Muscle of leg (tissue), 11 donors: ENCODE results near the gene KDM5B. TPM values are rescaled to one million over a fixed set of nuclear protein-coding genes. Genes with fewer than 3 reads are reported as not detected.

Source experiments
- DNase-seq: peaks from one replicate; pipeline ENCODE4 v3.0.0; 2013
- H3K27ac ChIP-seq: one replicate; pipeline ENCODE4 v1.5.1; 2013; ENCODE audit warnings: mild to moderate bottlenecking, low read length, control low read depth
- H3K27me3 ChIP-seq: one replicate; pipeline ENCODE4 v1.6.1; 2013; ENCODE audit warnings: low read length; ENCODE audit not compliant: control insufficient read depth, insufficient read depth
- H3K36me3 ChIP-seq: one replicate; pipeline ENCODE4 v1.6.1; 2013; ENCODE audit warnings: low read length; ENCODE audit not compliant: control insufficient read depth, insufficient read depth
- H3K4me1 ChIP-seq: one replicate; pipeline ENCODE4 v1.6.1; 2013; ENCODE audit warnings: low read length; ENCODE audit not compliant: control insufficient read depth, insufficient read depth
- H3K4me3 ChIP-seq: one replicate; pipeline ENCODE4 v1.5.1; 2013; ENCODE audit warnings: low read length, control low read depth
- H3K9me3 ChIP-seq: replicated peaks from 2 replicates; pipeline ENCODE4 v1.6.1; 2013; ENCODE audit warnings: low read depth, low read length; ENCODE audit not compliant: control insufficient read depth
- WGBS: methylation state at CpG from one replicate; pipeline ENCODE4 v1.1.5; 2013; ENCODE audit warnings: missing lambda C conversion rate; ENCODE audit not compliant: insufficient coverage; 5-methylcytosine and 5-hydroxymethylcytosine counted together
- polyA plus RNA-seq, 8 donors: library from polyadenylated mRNA; unstranded; fragments of 120-200 nt; gene quantifications; one replicate each; pipeline versions ENCODE4 v1.2.1 to v1.2.3, GENCODE V29; 2013; ENCODE audit warnings: inconsistent platforms in 1 of 8, low replicate concordance in 1 of 8; ENCODE audit not compliant: insufficient read length in 8 of 8, insufficient read depth in 1 of 8
- total RNA-seq: library from RNA; stranded (reverse); fragments of 120-200 nt; gene quantifications from one replicate; pipeline ENCODE4 v1.2.4, GENCODE V29; 2013

KDM5B gene
- total and polyA plus RNA-seq, 9 donors: 34.9 to 55.7 (median 44.5) TPM

- H3K9me3 ChIP-seq: no peaks in the 10 kb centered on the region
- H3K4me1 ChIP-seq: peaks cover 6% of the 10 kb centered on the region
- no peak overlapping the region for H3K4me3 ChIP-seq
- H3K27me3 ChIP-seq: no peaks in the 10 kb centered on the region
- no peak for DNase-seq
- H3K27ac ChIP-seq: no peak overlapping the region
- peaks cover 10% of the 10 kb centered on the region for H3K36me3 ChIP-seq
Measured at GRCh38 chr1:202794051-202794740, 14.0 kb downstream of the KDM5B start.

DNA sequence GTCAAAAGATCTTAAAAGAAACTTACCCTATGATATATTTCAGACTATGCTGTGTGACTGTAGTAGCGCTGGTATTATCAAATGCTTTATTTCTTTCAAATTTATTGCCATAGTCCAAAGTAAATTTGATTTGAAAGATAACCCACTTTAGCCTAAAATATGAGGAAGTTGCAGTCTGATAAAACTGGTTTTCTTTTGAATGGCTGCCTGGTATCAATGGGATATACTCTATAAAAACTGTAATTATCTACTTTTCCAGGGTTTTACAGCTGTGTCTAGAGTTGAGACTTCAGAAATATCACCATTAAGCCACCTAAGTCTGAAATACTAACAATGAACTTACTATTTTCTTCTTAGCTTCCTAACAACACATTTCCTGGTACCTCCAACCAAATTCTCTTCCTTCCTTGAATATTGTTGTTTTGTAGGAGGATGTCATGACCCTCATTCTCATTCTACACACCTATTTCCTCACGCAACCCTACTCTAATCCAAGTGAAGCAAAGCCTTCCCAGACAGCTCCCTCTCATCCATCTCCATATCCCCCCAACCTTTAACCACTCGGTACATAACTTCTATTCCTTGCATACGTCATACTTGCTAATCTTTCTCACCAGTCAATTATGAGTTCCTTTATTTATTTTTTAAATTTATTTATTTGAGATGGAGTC is 17.0 kb downstream of the KDM5B start:
- DNase-seq: no peak
- H3K27me3 ChIP-seq: no peaks in the 10 kb centered on the region
- peaks cover 2% of the 10 kb centered on the region for H3K4me1 ChIP-seq
- WGBS: 100% methylated on average over 1 of the region's 4 CpGs
- H3K4me3 ChIP-seq: no peak overlapping the region
- H3K9me3 ChIP-seq: no peaks in the 10 kb centered on the region
- H3K36me3 ChIP-seq: no peaks in the 10 kb centered on the region
- peak overlapping the region; percentile 35 for H3K27ac ChIP-seq

GRCh38 chr1:202788800-202789199 is 19.4 kb downstream of the KDM5B start:
- no peaks in the 10 kb centered on the region for H3K36me3 ChIP-seq
- no peak overlapping the region for H3K27ac ChIP-seq
- WGBS: 67% methylated on average over 1 of the region's 3 CpGs
- no peak overlapping the region for H3K4me3 ChIP-seq
- no peaks in the 10 kb centered on the region for H3K4me1 ChIP-seq
- no peak for DNase-seq
- no peaks in the 10 kb centered on the region for H3K27me3 ChIP-seq
- H3K9me3 ChIP-seq: no peaks in the 10 kb centered on the region

DNA sequence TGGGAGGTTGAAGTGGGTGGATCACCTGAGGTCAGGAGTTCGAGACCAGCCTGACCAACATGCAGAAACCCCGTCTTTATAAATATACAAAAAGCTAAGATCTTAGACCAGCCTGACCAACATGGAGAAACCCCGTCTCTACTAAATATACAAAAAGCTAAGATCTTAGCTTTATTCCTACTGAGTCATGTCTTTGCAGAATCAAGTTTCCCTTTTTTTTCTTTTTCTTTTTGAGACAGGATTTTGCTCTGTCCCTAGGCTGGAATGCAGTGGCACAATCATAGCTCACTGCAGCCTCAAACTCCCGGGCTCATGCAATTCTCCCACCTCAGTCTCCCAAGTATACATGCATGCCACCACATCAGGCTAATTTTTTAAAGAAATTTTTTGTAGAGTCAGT is 21.4 kb downstream of the KDM5B start:
- no peaks in the 10 kb centered on the region for H3K4me1 ChIP-seq
- DNase-seq: no peak
- no peak overlapping the region for H3K4me3 ChIP-seq
- no peak overlapping the region for H3K27ac ChIP-seq
- WGBS: 100% methylated on average over 1 of the region's 4 CpGs
- H3K27me3 ChIP-seq: no peaks in the 10 kb centered on the region
- no peaks in the 10 kb centered on the region for H3K9me3 ChIP-seq
- H3K36me3 ChIP-seq: no peaks in the 10 kb centered on the region

GRCh38 chr1:202781180-202781579 is 27.0 kb downstream of the KDM5B start:
- WGBS: no CpG with 5 or more reads among the region's 4 CpGs
- Histone ChIP-seq H3K4me3 (no peak overlapping the region), H3K27me3 (no peaks in the 10 kb centered on the region), H3K9me3 (no peaks in the 10 kb centered on the region), H3K36me3 (peaks cover 4% of the 10 kb centered on the region), H3K27ac (no peak overlapping the region), H3K4me1 (no peaks in the 10 kb centered on the region)
- no peak for DNase-seq

DNA sequence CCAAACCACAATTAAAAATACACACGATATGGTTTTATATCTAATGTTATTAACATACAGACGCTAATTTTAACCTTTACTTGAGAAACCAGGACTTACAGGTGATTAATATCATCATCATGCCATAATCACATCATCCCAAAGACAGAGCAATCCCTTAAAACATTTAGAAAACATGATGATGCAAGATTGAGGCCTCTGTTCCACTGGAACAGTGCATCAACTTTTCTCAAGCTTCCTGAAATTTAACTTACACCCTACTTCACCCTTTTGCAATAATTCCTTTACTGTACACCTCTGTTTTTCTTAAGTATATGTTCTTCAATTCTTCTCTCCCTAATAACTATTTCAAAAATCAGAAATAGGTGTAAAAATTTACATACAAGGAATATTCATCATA is 38.1 kb downstream of the KDM5B start:
- Histone ChIP-seq H3K9me3 (no peaks in the 10 kb centered on the region), H3K36me3 (peaks cover 41% of the 10 kb centered on the region), H3K4me1 (no peaks in the 10 kb centered on the region), H3K27ac (no peak overlapping the region), H3K27me3 (no peaks in the 10 kb centered on the region), H3K4me3 (no peak overlapping the region)
- no peak for DNase-seq
- no CpG with 5 or more reads among the region's 2 CpGs for WGBS

GRCh38 chr1:202765721-202766120 is 42.5 kb downstream of the KDM5B start:
- H3K36me3 ChIP-seq: peaks cover 42% of the 10 kb centered on the region
- no CpG with 5 or more reads among the region's 1 CpG for WGBS

DNA sequence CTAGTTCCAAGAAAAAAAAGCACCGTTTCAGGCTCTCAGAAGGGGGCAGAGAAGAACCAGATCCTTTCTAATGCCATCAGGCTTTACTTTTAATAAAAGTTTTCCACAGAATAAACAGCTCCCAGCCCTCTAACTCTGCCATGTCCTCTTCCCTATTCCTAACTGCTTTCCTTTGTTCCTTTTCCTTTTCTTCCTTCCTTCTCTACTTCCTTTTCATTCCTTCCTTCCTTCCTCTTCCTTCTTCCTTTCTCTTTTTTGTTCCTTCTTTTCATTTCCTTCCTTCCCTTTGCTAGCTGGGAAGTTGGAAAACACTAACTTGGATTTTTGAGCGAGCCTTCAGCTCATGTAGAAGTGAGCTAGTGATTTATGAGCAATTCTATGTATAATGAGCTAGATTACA is 46.2 kb downstream of the KDM5B start:
- H3K9me3 ChIP-seq: no peaks in the 10 kb centered on the region
- no peak overlapping the region for H3K27ac ChIP-seq
- no peaks in the 10 kb centered on the region for H3K4me1 ChIP-seq
- H3K36me3 ChIP-seq: peaks cover 46% of the 10 kb centered on the region
- no CpG with 5 or more reads among the region's 2 CpGs for WGBS
- H3K27me3 ChIP-seq: no peaks in the 10 kb centered on the region
- no peak for DNase-seq
- no peak overlapping the region for H3K4me3 ChIP-seq

More at GRCh38 chr1:202765721-202766120, 42.5 kb downstream of the KDM5B start:
- H3K27me3 ChIP-seq: no peaks in the 10 kb centered on the region
- no peak overlapping the region for H3K27ac ChIP-seq
- no peaks in the 10 kb centered on the region for H3K4me1 ChIP-seq
- no peak overlapping the region for H3K4me3 ChIP-seq
- no peak for DNase-seq
- no peaks in the 10 kb centered on the region for H3K9me3 ChIP-seq

- H3K27ac ChIP-seq: no peak overlapping the region
- no peaks in the 10 kb centered on the region for H3K9me3 ChIP-seq
- no peaks in the 10 kb centered on the region for H3K27me3 ChIP-seq
- H3K4me3 ChIP-seq: no peak overlapping the region
- no peaks in the 10 kb centered on the region for H3K4me1 ChIP-seq
- peaks cover 42% of the 10 kb centered on the region for H3K36me3 ChIP-seq
- no peak for DNase-seq
- WGBS: 88% methylated on average over 1 of the region's 1 CpG
Measured at GRCh38 chr1:202760589-202760988, 47.6 kb downstream of the KDM5B start.

DNA sequence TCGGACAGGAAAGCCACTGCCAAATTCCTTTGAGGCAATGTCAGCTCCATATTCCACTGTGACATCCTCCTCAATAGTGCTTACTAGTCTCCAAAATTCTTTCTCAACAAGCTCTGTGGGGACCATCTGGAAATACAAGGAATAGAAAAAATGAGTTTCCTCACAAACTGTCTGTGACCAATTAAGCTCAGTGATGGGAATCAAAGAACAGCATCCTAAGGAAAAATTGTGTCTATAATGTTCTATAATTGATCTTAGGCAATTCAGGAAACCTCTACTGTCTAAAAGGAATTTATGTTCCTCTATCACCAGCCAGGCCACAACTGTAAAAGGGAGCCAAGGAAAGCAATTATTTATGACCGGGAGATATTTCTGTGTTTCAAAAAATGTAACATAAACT is 51.8 kb downstream of the KDM5B start:
- Histone ChIP-seq H3K27me3 (no peaks in the 10 kb centered on the region), H3K27ac (no peak overlapping the region), H3K9me3 (no peaks in the 10 kb centered on the region), H3K4me1 (no peaks in the 10 kb centered on the region), H3K4me3 (no peak overlapping the region), H3K36me3 (peaks cover 44% of the 10 kb centered on the region)
- no peak for DNase-seq
- WGBS: 93% methylated on average over 1 of the region's 2 CpGs
